ENCODE data around the gene NBEA. TPM values are rescaled to one million over a fixed set of nuclear protein-coding genes. Genes with fewer than 3 reads are reported as not detected.
A peak's percentile ranks its signal among the peaks of the same experiment; 100 is the strongest.
"Not testable (repeated sequence)": the region's sequence is repeated elsewhere in the genome, so short reads cannot be mapped to it uniquely, and the experiment has no call there.

Gene NBEA
- total RNA-seq, 1 experiment from 2014 or later, result 1.7 TPM

GRCh38 chr13:35659796-35660195 is 717.7 kb downstream of the NBEA start:
- DNase-seq (ENCODE audit: low spot score), result no peak

DNA sequence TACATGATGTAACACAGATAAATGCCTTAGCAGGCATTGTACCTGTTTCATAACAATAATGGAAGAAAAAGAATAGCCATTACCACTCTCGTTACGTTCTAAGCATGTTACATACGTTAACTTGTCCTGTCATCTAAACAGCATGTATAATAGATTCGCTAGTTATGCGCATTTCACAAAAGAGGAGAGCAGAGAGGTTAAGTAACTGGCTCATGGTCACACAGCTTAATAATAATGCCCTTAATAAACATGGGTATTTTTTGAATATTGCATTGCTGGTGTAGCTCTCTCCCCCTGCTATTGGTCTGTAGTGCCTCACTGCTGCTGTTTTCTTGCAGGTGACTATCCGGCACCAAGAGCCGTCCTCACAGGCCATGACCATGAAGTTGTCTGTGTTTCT is 722.7 kb downstream of the NBEA start:
- no peak for DNase-seq (ENCODE audit: low spot score)

DNA sequence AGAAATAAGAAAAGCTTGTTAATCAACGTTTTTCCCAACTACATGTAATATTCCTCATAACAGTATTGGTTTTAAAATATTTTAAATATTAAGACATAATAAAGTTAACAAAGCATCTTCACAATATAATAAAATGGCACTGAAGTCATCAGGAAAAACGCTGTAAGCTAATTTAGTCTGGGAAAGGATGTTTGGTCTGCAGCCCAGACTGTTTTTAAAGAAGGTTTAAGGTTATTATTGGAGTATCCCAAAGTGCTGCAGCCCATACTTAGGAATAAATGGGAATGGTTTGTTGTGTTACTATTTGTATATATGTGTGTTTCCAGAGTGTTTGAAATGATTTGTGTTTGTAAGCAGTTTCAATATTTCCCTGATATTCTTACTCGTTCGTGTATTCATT is 727.3 kb downstream of the NBEA start:
- DNase-seq (ENCODE audit: low spot score), result no peak

DNA sequence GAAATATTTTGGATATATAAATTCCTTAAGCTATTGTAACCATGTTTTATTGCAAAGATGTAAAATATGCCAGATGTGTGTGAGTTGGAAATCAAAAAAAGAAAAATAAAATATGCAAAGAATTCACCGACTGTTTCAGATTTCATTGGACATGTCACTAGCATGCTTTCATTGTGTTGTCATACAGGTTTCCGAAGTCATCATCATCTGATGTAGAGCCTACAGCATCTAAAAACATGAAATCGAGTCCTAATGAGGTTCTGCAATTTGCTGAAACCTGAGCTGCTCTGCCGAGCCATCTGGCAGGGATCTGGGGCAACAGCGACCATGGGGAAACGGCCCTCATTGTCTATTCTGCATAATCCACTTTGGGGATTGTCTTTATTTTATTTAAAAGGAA is 730.5 kb downstream of the NBEA start:
- DNase-seq (ENCODE audit: low spot score), result no peak

- no peak for DNase-seq (ENCODE audit: low spot score)
Observed at GRCh38 chr13:35675651-35676050, 733.6 kb downstream of the NBEA start.

DNA sequence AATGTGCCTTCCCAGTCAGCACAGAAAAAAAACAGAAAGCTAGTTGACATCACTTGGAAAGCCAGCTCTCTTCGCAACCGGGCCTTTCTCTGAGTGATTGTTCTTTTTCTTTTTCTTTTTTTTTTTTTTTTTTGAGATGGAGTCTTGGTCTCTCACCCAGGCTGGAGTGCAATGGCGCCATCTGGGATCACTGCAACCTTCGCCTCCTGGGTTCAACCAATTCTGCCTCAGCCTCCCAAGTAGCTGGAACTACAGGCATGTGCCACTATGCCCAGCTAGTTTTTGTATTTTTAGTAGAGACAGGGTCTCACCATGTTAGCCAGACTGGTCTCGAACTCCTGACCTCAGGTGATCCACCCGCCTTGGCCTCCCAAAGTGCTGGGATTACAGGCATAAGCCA is 735.8 kb downstream of the NBEA start:
- DNase-seq (ENCODE audit: low spot score), result not testable (repeated sequence)

- no peak for DNase-seq (ENCODE audit: low spot score)
Observed at GRCh38 chr13:35681685-35682084, 739.6 kb downstream of the NBEA start.

- DNase-seq (ENCODE audit: low spot score), result no peak
Observed at GRCh38 chr13:35684432-35684831, 742.4 kb downstream of the NBEA start.

GRCh38 chr13:35687336-35687735 is 745.3 kb downstream of the NBEA start:
- DNase-seq (ENCODE audit: low spot score), result no peak

GRCh38 chr13:35690581-35691207 is 748.6 kb downstream of the NBEA start:
- no peak for DNase-seq (ENCODE audit: low spot score)

DNA sequence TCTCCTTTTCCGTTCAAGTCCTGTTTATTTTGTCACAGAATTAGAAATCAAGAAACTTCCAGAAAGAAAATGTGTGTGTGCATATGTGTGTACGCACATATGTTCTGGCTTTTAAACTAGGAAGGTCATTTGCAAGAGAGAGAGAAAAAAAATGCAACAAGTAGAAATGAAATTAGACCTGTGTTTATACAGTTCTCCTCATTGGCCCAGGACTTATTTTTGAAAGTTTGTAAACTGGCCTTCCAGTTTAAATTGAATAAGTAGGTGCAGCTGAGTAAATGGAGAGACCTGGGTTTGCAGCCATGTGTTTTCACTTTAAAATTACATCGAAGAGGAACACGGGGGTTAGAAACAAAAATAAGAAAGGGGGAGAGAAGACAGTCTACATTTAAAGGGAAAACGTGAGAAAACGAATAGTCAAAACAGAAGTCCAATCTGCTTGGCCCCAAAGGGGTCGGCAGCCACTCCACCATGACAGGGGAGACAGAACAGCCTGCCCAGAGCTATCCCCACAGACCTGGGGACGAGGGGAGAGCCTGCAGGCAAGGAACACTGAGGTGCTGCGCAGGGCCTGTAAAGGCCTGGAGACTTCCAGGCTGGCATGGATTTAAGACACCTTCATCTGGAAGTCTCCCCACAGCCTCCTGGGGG is 751.2 kb downstream of the NBEA start:
- no peak for DNase-seq (ENCODE audit: low spot score)

GRCh38 chr13:35694031-35694430 is 752.0 kb downstream of the NBEA start:
- no peak for DNase-seq (ENCODE audit: low spot score)

DNA sequence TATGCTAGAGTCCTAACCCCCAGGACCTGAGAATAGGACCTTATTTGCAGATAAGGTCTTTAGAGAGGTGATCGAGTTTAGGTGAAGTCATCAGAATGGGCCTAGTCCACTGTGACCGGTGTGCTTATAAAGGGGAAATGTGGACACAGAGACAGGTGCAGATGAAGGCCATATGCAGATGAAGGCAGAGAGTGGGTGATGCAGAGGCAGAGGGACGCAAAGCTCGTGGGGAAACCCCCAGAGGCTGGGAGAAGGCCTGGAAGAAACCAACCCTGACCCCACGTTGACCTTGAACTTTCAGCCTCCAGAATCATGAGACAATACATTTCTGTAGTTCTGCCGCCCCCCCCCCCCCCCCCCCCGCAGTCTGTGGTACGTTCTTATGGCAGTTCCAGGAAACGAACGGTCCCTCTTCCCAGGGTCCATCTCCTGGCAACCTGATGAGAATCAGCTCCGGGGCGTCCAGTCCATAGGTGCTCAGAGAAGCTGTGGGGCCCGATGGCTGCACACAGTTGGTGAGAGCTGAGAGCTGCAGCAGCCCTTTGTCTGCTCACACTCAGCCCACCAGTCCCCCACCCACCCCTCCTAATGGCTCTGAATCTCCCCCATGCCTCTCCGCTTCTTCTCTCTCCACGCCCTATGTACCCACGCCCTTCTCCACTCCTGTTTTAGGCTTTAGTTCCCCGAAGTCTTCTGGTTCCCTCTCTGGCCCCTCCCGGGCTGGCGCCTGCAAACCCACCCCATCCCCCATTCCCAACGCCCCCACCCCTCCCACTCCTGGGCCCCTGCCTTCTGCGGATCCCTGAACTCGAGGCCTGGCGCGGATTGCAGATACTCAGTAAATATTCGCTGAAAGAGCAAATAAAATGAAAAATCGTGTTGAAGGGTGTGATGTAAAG is 752.7 kb downstream of the NBEA start:
- no peak for DNase-seq (ENCODE audit: low spot score)

GRCh38 chr13:35695448-35695770 is 753.3 kb downstream of the NBEA start:
- DNase-seq (ENCODE audit: low spot score), result no peak

GRCh38 chr13:35697186-35697730 is 755.2 kb downstream of the NBEA start:
- no peak for DNase-seq (ENCODE audit: low spot score)

DNA sequence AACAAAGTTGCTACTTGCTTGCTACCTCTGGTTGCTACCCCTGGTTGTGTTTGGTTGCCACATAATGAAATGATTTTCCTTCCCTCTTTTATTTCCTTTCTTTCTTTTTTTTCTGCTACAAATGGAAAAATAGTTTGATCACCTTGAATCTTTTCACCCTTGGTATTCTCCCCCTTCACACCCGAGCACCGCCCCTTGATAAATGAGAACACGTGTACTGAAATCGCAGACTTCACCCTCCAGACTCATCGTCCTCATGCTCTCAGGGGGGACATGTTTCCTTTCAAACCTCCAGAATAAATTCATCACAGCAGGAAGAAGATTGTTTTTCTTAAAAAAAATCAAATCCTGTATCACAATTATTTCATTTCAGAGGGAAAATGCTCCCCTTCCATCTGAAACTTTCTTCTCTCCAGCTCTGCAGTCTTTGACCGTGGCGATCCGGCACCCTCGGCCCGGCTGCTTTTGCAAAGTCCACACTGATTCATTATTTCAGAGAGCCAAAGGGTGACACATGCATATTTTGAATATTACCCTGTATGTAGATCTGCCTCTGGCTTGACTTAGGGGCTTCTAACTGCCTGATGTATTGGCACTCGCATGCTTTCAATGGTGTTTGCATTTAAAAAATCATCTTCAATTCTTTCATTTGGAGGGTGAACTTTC is 757.0 kb downstream of the NBEA start:
- DNase-seq (ENCODE audit: low spot score), result no peak

GRCh38 chr13:35699825-35700510 is 757.9 kb downstream of the NBEA start:
- DNase-seq (ENCODE audit: low spot score), result peak; percentile 9

DNA sequence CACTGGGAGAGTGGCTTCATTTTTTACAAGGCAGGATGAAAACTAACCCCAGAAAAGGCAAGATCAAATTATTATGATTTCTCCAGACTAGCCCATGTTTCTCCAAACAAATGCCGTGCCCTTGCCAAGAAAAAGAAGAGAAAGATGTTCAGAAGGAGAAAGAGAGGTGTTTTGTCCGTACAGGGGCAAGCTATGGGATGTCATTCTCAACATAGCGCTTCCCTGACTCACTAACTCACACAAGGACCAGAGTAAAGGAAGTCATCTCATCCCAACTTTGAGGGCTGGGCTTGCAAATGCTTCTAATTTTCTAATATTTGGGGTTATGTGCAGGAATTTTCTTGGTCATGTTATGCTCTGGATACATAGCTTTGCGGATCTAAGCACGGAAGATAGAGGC is 758.6 kb downstream of the NBEA start:
- DNase-seq (ENCODE audit: low spot score), result no peak

DNA sequence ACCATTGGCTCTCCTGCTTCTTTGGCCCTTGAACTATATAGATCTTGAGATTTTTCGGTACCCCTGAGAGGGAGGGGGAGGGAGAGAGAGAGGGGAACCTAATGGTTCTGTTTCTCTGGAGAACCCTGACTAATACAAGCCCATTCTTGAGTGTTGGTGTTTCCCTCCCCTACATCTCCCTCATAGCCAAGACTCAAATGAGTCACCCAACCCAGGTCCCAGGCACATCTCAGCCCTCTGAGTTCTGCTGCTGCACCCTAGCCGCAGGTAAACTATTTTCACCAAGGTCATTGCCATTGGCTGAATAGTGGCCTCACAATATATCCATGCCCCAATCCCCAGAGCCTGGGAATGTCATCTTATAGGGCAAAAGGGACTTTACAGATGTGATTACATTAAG is 760.2 kb downstream of the NBEA start:
- DNase-seq (ENCODE audit: low spot score), result no peak

DNA sequence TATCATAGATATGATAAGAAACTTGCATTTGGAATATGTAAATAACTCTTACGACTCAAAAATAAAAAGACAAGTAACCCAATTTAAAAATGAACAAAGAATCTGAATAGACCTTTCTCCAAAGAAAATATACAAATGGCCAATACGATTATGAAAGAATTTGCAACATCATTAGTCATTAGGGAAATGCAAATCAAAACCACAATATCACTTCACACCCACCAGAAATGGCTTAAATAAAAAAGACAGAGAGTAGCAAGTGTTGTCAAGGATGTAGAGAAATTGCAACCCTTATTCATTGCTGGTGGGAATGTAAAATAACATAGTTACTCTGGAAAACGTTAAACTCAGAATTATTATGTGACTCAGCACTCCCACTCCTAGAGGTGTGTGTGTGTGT is 761.0 kb downstream of the NBEA start:
- no peak for DNase-seq (ENCODE audit: low spot score)

- DNase-seq (ENCODE audit: low spot score), result peak; percentile 17
Observed at GRCh38 chr13:35704331-35704730, 762.3 kb downstream of the NBEA start.

- no peak for DNase-seq (ENCODE audit: low spot score)
Observed at GRCh38 chr13:35706281-35706680, 764.2 kb downstream of the NBEA start.

Data from H4 (cell line).